Neural progenitor cell (in vitro differentiated cells): ENCODE measurements around the gene TRABD2B.

ENCODE experiments used
- CTCF ChIP-seq: fragments of 200-600 bp; sonication (generic); IDR thresholded peaks from 2 replicates; pipeline ENCODE4 v1.5.1; 2017; ENCODE audit warnings: antibody characterized with exemption, mild to moderate bottlenecking
- EZH2 ChIP-seq: fragments of 200-600 bp; sonication (generic); IDR thresholded peaks from 2 replicates; pipeline ENCODE4 v1.6.1; 2017; ENCODE audit warnings: antibody characterized with exemption, mild to moderate bottlenecking, moderate library complexity

GRCh38 chr1:47843059-47843458, 154.1 kb downstream of the TRABD2B start:
- TF ChIP-seq CTCF = no peak
- no peak for TF ChIP-seq EZH2
